HG02884 (cell line): Measurements from ENCODE around the gene REEP5.
"Not testable (repeated sequence)": the region's sequence is repeated elsewhere in the genome, so short reads cannot be mapped to it uniquely, and the experiment has no call there.

ENCODE experiments used
- ATAC-seq: cut with Tn5 transposase; IDR thresholded peaks from one replicate; pipeline ENCODE4 v1.9.1; 2021; ENCODE audit warnings: mild to moderate bottlenecking, moderate library complexity; ENCODE audit not compliant: unreplicated experiment

The REEP5 gene

GRCh38 chr5:112892776-112893175 is 29.3 kb downstream of the REEP5 start:
- no peak for ATAC-seq

- not testable (repeated sequence) for ATAC-seq
These were observed 30.0 kb downstream of the REEP5 start for GRCh38 chr5:112892066-112892465.

GRCh38 chr5:112886975-112887374 is 35.1 kb downstream of the REEP5 start:
- no peak for ATAC-seq

GRCh38 chr5:112885001-112885400 is 37.0 kb downstream of the REEP5 start:
- no peak for ATAC-seq

GRCh38 chr5:112883192-112883591 is 38.8 kb downstream of the REEP5 start:
- no peak for ATAC-seq

- no peak for ATAC-seq
These were observed 41.6 kb downstream of the REEP5 start for GRCh38 chr5:112880219-112880964.

GRCh38 chr5:112878760-112879159 is 43.3 kb downstream of the REEP5 start:
- ATAC-seq, result no peak

- no peak for ATAC-seq
These were observed 43.9 kb downstream of the REEP5 start for GRCh38 chr5:112878101-112878500.

- ATAC-seq, result no peak
These were observed 45.7 kb downstream of the REEP5 start for GRCh38 chr5:112876362-112876761.

- ATAC-seq, result no peak
These were observed 51.1 kb downstream of the REEP5 start for GRCh38 chr5:112870966-112871365.

GRCh38 chr5:112869948-112870347 is 52.1 kb downstream of the REEP5 start:
- ATAC-seq, result peak; percentile 74

GRCh38 chr5:112867411-112867810 is 54.6 kb downstream of the REEP5 start:
- ATAC-seq, result no peak

GRCh38 chr5:112866739-112867138 is 55.3 kb downstream of the REEP5 start:
- no peak for ATAC-seq

GRCh38 chr5:112865128-112865527 is 56.9 kb downstream of the REEP5 start:
- no peak for ATAC-seq

- no peak for ATAC-seq
These were observed 58.5 kb downstream of the REEP5 start for GRCh38 chr5:112863549-112863948.

GRCh38 chr5:112862085-112862484 is 59.9 kb downstream of the REEP5 start:
- no peak for ATAC-seq

- ATAC-seq, result no peak
These were observed 60.4 kb downstream of the REEP5 start for GRCh38 chr5:112861638-112861985.

- ATAC-seq, result peak; percentile 99
These were observed 60.9 kb downstream of the REEP5 start, which contains the start of gene SRP19 for GRCh38 chr5:112860929-112861637. Gene SRP19 (plus strand): TSS chr5:112861287. CDS start chr5:112861377, 90 bp downstream.

GRCh38 chr5:112860571-112860928 is 61.5 kb downstream of the REEP5 start:
- not testable (repeated sequence) for ATAC-seq

- ATAC-seq, result no peak
These were observed 64.2 kb downstream of the REEP5 start for GRCh38 chr5:112857866-112858265.

- no peak for ATAC-seq
These were observed 67.4 kb downstream of the REEP5 start for GRCh38 chr5:112854651-112855050.

GRCh38 chr5:112849912-112850311 is 72.1 kb downstream of the REEP5 start:
- ATAC-seq, result no peak
